Adrenal gland (tissue), 12 donors: ENCODE results near the gene CIB4. TPM values are rescaled to one million over a fixed set of nuclear protein-coding genes. Genes with fewer than 3 reads are reported as not detected.

ENCODE experiments used
- DNase-seq, 7 donors: peaks; one replicate each; pipeline ENCODE4 v3.0.0-alpha.2; 2019 to 2020
- H3K27ac ChIP-seq, 5 donors: fragments of 200-600 bp; sonication (generic) in 4 of 5; 1 replicate in 3 of 5; 2 replicates in 2 of 5; pipeline versions ENCODE4 v1.5.1 to v1.8.0; 2016 to 2020; ENCODE audit warnings: mild to moderate bottlenecking in 1 of 5
- H3K27me3 ChIP-seq: fragments of 200-600 bp; 2 replicates; pipeline ENCODE4 v1.8.0; 2021
- H3K36me3 ChIP-seq, 2 donors: fragments of 200-600 bp; replicated peaks in 1 of 2; 1 replicate in 1 of 2; 2 replicates in 1 of 2; pipeline versions ENCODE4 v1.5.1 to v1.8.0; 2018 to 2022
- H3K4me1 ChIP-seq, 2 donors: fragments of 200-600 bp; replicated peaks in 1 of 2; 1 replicate in 1 of 2; 2 replicates in 1 of 2; pipeline versions ENCODE4 v1.5.1 to v1.8.0; 2018 to 2021
- H3K4me3 ChIP-seq, 4 donors: fragments of 200-600 bp; sonication (generic) in 3 of 4; one replicate each; pipeline ENCODE4 v1.5.1; 2016 to 2018
- H3K9me3 ChIP-seq, 3 donors: fragments of 200-600 bp; sonication (generic) in 1 of 3; replicated peaks in 1 of 3; 1 replicate in 2 of 3; 2 replicates in 1 of 3; pipeline versions ENCODE4 v1.5.1 to v1.8.0; 2016 to 2021
- POLR2A ChIP-seq, 2 donors: fragments of 450-650 bp; IDR thresholded peaks; one replicate each; pipeline ENCODE4 v1.6.1; 2017; ENCODE audit warnings: antibody characterized with exemption in 2 of 2, mild to moderate bottlenecking in 2 of 2, moderate library complexity in 1 of 2
- WGBS, 4 donors: extraction: QIAGEN DNeasy Blood & Tissue Kit in 2 of 4; methylation state at CpG; one replicate each; pipeline versions ENCODE4 v1.1.5 to v1.1.7; 2013 to 2017; 5-methylcytosine and 5-hydroxymethylcytosine counted together
- intact Hi-C, 2 donors: fragments of 100-400 bp; cut with DNase I; formaldehyde crosslinking; loops; one replicate each; pipeline versions ENCODE4 v1.14.1 to v1.15.0; 2022 to 2023
- polyA plus RNA-seq, 3 donors: library from polyadenylated mRNA; stranded (reverse); fragments of 200-250 nt in 2 of 3; fragments of 350-450 nt in 1 of 3; fragmentation: Illumina TruSeq in 1 of 3; extraction: RNeasy Lipid Tissue Mini Kit (QIAGEN cat#74804) in 1 of 3; gene quantifications; one replicate each; pipeline ENCODE4 v1.2.3, GENCODE V29; 2013 to 2014
- total RNA-seq, 9 donors: library from RNA; depleted of rRNA in 4 of 9; stranded (reverse); fragments of >200 nt in 4 of 9; fragments of 120-200 nt in 1 of 9; fragmentation: NEBNext Ultra II Directional in 1 of 9; extraction: Animal tissue kit (Norgen Biotek cat#: 25700) in 1 of 9; gene quantifications; one replicate each; pipeline versions ENCODE4 v1.1.0 to v1.2.4, GENCODE V29; 2013 to 2023
- TF ChIP-seq, protein P1 (sequence below), 6 experiments: fragments of 450-650 bp in 4 of 6; fragments of 200-600 bp in 2 of 6; sonication (generic) in 1 of 6; IDR thresholded peaks; 1 replicate in 5 of 6; 2 replicates in 1 of 6; pipeline versions ENCODE4 v1.5.1 to v1.8.0; 2016 to 2021; ENCODE audit warnings: antibody characterized with exemption in 6 of 6, mild to moderate bottlenecking in 2 of 6, moderate library complexity in 1 of 6
- donor health status: healthy with polysubstance abuse.
- donor health status: Bipolar disorder and iron deficiency.
- donor health status: DM: yes; HTN: yes; CAD: no.
- donor health status: DM: no; HTN: no; CAD: no.
- donor health status: DM: no; HTN: no; CAD: no.
- donor health status: DM: yes; HTN: yes; CAD: no.

Gene CIB4
- total and polyA plus RNA-seq, 12 donors, result 2.2 to 10.1 (median 3.5) TPM; not detected in 2

DNA sequence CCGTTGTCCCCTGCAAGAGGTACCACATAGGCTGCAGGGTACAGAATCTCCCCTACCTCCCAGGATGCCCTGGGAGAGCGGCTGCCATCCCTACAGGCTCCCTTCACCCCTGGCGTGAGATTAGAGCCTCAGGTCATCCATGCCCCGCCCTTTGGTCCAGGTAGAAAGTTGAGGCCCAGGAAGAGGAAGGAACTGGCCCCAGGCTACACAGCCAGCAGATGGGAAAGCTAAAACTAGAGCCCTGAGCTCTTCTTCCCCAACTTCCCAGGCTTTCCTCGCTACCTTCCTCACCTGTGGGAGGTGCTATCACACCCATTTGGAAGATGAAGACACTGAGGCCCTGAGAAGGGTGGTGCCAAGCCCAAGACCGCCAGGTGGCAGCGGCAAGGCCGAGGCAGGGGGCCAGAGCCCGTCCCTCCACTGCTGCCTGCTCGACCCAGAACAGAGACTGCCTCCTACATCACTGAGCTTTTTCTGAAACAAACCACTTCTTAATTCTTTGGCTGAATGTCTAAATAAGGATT is 25.8 kb downstream of the CIB4 start:
- H3K9me3 ChIP-seq, result no peaks in the 10 kb centered on the region
- H3K4me1 ChIP-seq, result peaks cover 0 to 38% of the 10 kb centered on the region in 2 donors
- no peaks in the 10 kb centered on the region for H3K36me3 ChIP-seq
- 69 to 93% (median 87%) methylated on average over 6 to 10 of the region's 10 CpGs for WGBS, 4 donors
- H3K4me3 ChIP-seq, result no peak overlapping the region
- H3K27ac ChIP-seq, result no peak overlapping the region
- DNase-seq, result peak in 2 of 7 donors; percentile 11 to 28
- intact Hi-C loops, result no loop called here
- H3K27me3 ChIP-seq, result no peaks in the 10 kb centered on the region
- TF ChIP-seq, protein P1, sequence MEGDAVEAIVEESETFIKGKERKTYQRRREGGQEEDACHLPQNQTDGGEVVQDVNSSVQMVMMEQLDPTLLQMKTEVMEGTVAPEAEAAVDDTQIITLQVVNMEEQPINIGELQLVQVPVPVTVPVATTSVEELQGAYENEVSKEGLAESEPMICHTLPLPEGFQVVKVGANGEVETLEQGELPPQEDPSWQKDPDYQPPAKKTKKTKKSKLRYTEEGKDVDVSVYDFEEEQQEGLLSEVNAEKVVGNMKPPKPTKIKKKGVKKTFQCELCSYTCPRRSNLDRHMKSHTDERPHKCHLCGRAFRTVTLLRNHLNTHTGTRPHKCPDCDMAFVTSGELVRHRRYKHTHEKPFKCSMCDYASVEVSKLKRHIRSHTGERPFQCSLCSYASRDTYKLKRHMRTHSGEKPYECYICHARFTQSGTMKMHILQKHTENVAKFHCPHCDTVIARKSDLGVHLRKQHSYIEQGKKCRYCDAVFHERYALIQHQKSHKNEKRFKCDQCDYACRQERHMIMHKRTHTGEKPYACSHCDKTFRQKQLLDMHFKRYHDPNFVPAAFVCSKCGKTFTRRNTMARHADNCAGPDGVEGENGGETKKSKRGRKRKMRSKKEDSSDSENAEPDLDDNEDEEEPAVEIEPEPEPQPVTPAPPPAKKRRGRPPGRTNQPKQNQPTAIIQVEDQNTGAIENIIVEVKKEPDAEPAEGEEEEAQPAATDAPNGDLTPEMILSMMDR (IDR thresholded peaks at IDR 0.05), result no peak
- no peak for TF ChIP-seq POLR2A (IDR thresholded peaks at IDR 0.05)

DNA sequence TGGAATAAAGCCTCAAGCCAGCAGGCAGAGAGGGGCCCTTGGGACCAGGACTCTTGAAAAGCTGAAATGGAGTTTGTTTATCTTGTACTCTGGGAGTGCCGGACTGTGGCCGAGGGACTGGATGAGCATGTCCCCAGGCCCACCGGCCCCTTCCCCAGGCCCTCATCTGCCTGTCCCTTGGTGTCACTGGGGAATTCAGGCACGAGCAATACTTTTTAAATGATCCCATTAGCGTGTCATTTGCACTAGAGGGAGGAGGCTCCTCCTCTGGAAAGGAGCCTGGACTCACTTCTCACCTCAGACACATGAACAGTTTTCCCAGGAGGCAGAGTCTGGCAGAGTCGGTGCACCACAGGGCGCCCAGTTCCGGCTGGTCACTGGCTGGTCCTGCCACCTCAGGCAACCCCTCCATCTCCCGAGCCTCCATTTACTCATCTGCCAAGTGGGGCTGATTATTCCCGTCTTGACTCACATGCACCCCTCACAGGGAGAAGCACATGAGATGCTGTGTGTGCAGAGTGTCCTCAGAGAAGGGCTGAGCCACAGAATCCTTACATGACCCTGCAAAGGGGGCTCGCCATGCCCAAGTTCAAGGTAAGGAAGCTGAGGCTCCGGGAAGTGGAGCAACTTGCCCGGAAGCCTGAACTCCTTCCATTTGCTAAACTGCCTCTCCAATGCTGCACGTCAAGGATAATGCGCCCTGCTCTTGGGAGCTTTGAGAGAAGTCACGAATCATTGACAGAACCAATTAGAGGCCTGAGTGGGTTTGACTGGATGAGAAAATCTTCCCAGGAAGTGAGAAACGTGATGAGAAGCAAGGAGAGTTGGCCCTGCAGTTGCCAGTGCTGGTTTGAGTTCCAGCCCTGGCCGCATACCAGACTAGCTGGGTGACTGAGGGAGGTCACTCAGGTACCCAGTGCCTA is 26.7 kb downstream of the CIB4 start:
- 69 to 83% (median 80%) methylated on average over 12 to 18 of the region's 18 CpGs for WGBS, 4 donors
- TF ChIP-seq POLR2A (IDR thresholded peaks at IDR 0.05), result no peak
- TF ChIP-seq, protein P1 (IDR thresholded peaks at IDR 0.05), result no peak
- no peak overlapping the region for H3K27ac ChIP-seq

DNA sequence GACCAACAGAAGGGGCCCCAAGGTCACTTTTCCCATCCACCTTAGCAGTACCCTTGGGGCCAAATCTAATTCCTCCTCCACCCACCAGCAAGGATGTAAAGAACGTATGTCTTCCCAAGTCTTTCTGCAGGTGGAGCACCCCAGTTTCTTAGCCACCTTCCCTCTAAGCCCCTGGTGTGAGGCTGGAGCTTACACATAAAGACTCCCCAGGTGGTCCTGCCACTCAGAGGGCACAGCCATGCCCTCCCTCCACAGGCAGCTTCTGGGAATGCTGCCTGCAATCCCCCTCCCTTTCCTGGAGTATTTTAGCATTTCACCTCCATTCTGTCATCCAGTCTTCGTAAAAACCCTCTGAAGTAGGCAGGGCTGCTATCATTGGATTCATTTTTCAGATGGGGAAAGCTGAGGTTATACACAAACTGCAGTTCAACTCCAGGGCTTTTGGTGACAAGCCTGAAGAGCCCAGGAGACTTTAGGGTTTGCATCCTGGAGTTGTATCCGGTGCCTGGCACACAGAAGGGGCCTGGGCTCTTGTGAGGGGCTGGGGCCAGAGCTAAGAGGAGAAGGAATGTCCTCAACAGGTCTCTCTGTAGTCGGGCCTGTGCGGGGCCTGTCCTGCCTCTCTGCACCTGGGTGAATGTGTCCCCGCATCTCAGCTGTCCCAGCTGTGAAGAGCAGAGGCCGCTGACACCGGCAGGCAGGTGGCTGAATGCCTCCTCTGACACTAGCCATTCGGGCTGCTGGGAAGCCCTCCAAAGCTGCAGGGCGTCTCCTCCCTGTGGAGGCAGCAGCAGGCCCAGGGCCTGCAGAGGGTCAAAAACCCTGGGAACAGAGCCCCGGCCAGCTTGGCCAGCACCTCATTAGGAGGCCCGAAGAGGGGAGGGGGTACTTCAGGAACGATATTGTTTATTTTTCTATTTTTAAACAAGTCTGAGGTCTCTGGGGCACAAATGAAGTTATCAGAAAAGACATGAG is 27.6 kb downstream of the CIB4 start:
- H3K4me3 ChIP-seq, result no peak overlapping the region
- no peaks in the 10 kb centered on the region for H3K27me3 ChIP-seq
- peak overlapping the region in 1 of 5 donors; percentile 53 for H3K27ac ChIP-seq
- DNase-seq, result peak in 3 of 7 donors; percentile 8 to 44 (median 25)
- intact Hi-C loops, result no loop called here
- no peaks in the 10 kb centered on the region for H3K9me3 ChIP-seq
- no peak for TF ChIP-seq POLR2A (IDR thresholded peaks at IDR 0.05)
- TF ChIP-seq, protein P1 (IDR thresholded peaks at IDR 0.05), result no peak
- 59 to 74% (median 67%) methylated on average over 9 to 13 of the region's 13 CpGs for WGBS, 4 donors
- peaks cover 0 to 45% of the 10 kb centered on the region in 2 donors for H3K4me1 ChIP-seq
- no peaks in the 10 kb centered on the region for H3K36me3 ChIP-seq

More for the DNA sequence above, 26.7 kb downstream of the CIB4 start:
- peaks cover 0 to 45% of the 10 kb centered on the region in 2 donors for H3K4me1 ChIP-seq
- H3K36me3 ChIP-seq, result no peaks in the 10 kb centered on the region
- no peaks in the 10 kb centered on the region for H3K9me3 ChIP-seq
- intact Hi-C loops, result no loop called here
- H3K27me3 ChIP-seq, result no peaks in the 10 kb centered on the region
- no peak overlapping the region for H3K4me3 ChIP-seq
- peak in 3 of 7 donors; percentile 6 to 45 (median 17) for DNase-seq
